ENCODE measurements around the gene ARFGAP2.
A peak's percentile ranks its signal among the peaks of the same experiment; 100 is the strongest.
"Not testable (repeated sequence)": the region's sequence is repeated elsewhere in the genome, so short reads cannot be mapped to it uniquely, and the experiment has no call there.

Gene ARFGAP2

DNA sequence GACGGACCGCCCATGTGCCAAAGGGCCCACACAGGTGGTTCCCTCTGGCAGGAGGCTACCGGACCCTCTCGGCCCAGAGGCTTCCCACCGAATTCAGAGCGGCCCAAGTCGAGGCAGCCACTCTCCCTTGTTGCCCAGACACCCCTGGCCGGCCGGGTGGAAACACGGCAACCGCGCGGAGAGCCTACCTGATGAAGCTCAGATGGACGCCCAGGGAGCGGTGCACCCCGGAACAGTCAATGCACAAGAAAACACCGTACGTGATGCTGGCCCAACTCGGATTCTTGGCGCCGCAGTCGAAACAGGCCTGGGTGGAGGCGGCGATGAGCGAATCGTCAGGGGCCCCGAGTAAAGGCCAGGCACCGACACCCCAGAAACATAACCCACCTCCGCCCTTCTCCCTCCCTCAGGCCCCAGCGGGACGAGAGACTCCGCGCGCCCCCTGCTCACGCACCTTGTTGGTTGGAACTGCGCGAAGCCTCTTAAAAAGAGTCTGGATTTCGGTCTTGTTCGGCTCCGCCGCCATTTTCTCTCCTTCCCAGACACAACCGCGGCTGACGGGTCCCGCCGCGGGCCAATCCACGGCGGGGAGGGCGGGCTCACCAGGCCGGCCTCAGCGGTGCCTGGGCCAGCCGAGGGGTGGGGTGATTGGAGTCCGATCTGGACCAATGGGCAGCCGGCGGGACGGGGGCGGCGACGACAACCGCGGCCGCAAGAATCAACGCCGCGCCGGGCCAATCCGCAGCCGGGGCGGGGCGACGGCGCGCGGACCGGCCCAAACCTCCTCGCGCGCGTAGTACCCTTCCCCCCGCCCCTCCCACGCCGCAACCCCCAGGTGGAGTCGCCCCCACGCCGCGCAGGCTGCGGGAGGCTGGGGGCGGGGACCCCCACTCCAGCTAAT, at the start of gene ARFGAP2:
Gene ARFGAP2, minus strand, starts transcription at position 552 of the 901 bp plus-strand sequence. Its CDS starts 26 bp downstream, at position 526.
- peak within 1 kb of the TSS; percentile 94 to 99 for H3K4me3 Mint-ChIP-seq
- H3K27ac Mint-ChIP-seq, result peak within 1 kb of the TSS; percentile 100
- DNase-seq (peak; percentile 97), ATAC-seq (peak; percentile 95)
- no peaks in the 10 kb centered on the region for H3K27me3 Mint-ChIP-seq
- no peaks in the 10 kb centered on the region for H3K9me3 Mint-ChIP-seq
- peaks cover 60% of the 10 kb centered on the region for H3K4me1 Mint-ChIP-seq

DNA sequence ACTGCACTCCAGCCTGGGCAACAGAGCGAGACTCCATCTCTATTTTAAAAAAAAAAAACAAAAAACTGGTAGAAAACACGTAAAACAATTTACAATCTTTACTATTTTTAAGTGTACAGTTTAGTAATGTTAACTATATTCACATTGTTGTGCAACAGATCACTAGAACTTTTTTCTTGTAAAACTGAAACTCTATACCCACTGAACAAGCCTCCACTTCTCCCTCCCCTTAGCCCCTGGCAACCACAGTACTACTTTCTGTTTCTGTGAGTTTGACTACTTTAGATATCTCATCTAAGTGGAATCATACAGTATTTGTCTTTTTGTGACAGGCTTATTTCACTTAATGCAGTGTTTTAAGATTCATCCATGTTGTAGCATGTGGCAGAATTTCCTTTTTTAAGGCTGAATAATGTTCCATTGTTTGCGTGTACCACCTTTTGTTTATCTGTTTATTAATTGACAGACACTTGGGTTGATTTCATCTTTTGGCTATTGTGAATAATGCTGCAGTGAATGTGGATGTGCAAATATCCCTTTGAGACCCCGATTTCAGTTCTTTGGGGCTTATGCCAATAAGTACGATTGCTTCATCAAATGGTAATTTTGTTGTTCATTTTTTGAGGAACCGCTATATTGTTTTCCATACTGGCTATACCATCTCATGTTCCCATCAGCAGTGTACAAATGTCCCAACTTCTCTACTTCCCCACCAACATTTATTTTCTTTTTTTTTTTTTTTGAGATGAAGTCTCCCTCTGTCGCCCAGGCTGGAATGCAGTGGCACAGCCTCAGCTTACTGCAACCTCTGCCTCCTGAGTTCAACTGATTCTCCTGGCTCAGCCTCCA, 49.1 kb upstream of the ARFGAP2 start:
- no peaks in the 10 kb centered on the region for H3K9me3 Mint-ChIP-seq
- H3K27ac Mint-ChIP-seq, result peak overlapping the region; percentile 37 to 88
- DNase-seq (no peak), ATAC-seq (peak; percentile 99)
- no peaks in the 10 kb centered on the region for H3K27me3 Mint-ChIP-seq
- peak overlapping the region; percentile 61 to 70 for H3K4me3 Mint-ChIP-seq
- peaks cover 43% of the 10 kb centered on the region for H3K4me1 Mint-ChIP-seq

DNA sequence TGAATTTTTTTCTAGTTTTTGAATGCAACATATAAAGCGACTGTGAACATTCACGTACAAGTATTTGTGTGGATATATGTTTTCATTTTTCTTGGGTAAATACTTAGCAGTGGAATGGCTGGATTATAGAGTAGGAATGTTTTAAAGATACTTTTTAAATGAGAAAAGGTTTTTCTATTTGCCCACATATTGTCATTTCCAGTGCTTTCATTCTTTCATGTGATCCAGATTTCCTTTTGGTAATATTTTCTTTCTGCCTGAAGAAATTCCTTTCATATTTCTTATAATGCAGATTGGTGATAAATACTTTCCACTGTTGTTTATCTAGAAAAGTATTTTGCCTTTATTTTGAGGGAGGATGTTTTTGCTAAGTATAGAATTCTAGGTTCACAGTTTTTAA, 46.0 kb upstream of the ARFGAP2 start:
- no peak overlapping the region for H3K4me3 Mint-ChIP-seq
- no peak for DNase-seq
- no peaks in the 10 kb centered on the region for H3K9me3 Mint-ChIP-seq
- peaks cover 63% of the 10 kb centered on the region for H3K4me1 Mint-ChIP-seq
- no peak overlapping the region for H3K27ac Mint-ChIP-seq
- no peak for ATAC-seq
- no peaks in the 10 kb centered on the region for H3K27me3 Mint-ChIP-seq

DNA sequence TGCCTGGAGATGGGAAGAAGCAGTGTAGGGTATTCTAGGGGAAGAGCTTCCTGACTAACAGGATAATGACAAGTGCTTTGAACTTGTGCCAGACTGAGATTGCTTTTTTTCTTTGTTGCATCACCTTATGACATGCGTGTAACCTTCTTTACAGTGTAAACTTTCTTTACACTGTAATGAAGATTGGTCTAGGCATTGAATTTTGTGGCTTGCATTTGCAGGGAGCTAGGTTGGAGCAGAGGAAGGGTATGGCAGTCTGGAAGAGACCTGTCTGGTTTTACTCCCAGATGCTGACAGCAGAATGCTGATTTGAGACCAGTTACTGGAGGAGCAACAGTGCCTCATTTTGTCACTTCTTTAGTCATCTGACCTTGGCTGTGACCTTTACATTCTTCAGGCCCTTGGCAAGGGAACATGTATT, 43.7 kb upstream of the ARFGAP2 start:
- Mint-ChIP-seq H3K27ac (peak overlapping the region; percentile 28 to 59), H3K9me3 (no peaks in the 10 kb centered on the region), H3K27me3 (no peaks in the 10 kb centered on the region), H3K4me3 (peak overlapping the region; percentile 4 to 18), H3K4me1 (peaks cover 70% of the 10 kb centered on the region)
- ATAC-seq, result no peak
- DNase-seq, result no peak

DNA sequence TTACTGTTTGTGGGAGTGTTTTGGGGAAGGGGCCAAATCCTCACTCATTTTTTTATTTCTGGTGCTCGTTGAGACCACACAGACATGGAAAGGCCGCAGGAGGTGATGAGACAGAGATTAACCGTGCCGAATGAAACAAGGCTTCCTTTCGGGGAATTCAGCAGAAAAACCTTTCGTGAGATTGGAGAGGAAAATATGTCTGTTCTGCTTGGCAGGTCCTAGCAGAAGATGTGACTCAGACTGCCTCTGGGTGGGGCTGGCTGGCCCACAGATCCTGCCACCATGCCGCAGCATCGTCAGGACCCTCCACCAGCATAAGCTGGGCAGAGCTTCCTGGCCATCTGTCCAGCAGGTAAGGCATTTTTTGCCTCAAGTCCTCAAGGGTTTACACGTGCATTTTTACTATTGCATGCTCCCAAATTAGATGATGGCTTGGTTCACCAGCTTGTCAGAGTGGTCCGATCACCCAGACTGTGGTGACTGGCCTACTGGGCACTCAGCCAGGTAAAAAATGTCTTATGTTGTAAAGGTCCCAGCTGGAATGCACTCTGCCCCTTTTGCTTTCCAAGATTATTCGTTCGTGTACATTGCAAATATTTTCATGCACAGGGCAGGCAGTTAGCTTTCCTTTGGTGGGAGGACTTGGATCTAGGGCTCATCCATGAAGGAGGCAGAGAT, 39.6 kb upstream of the ARFGAP2 start:
- DNase-seq (peak; percentile 62 to 74), ATAC-seq (peak; percentile 50)
- Mint-ChIP-seq H3K27me3 (no peaks in the 10 kb centered on the region), H3K4me3 (peak overlapping the region; percentile 98 to 100), H3K9me3 (no peaks in the 10 kb centered on the region), H3K27ac (peak overlapping the region; percentile 100), H3K4me1 (peaks cover 63% of the 10 kb centered on the region)

DNA sequence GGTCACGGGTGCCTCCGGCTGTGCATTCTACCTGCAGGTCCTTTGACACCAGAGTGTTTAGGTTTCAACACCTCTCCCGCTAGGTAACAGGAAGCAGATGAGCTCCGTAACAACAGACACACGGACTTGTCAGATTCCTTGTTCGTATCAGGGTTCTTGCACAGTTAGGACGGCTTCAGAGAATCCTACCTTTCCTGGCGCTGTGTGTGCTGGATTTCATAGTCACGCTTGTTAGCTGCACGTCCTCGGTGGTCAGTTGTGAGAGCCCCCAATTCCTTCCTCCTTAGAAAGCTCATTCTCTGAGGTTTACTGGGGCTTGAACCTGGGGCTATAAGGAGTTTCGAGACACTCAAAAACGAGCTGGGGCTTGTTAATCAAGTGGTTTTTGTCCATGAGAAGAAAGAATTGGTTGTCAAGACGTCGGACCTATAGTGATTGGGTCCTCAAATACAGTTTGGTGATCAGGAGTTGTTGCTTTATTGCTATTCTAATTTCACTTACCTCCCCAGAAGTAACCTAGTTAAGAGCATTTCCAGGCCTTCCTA, 38.8 kb upstream of the ARFGAP2 start:
- H3K4me3 Mint-ChIP-seq, result peak overlapping the region; percentile 98 to 100

DNA sequence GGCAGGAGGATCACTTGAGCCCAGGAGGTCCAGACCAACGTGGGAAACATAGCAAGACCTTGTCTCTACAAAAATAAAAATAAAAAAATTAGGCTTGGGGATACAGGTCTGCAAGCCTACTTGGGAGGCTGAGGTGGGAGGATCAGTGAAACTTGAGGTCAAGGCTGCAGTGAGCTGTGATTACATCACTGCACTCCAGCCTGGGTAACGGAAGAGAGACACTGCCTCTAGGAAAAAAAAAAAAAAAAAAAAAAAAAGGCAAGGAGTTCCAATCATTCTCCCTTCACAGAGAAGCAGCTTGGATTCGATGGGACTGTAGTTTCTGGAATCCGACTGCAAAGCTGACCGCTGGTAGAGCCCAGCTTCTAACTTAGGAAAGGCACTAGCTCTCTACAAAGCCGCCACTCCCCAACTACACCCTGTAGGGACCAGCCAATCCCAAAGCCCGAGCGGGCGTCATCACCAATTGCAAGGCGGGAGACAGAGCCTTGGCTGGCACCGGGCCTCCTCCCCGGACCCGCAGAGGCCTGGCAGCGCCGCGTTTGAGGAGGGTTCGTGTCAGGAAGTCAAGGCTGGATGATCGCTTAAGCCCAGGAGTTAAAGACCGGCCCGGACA, 37.4 kb upstream of the ARFGAP2 start:
- no peaks in the 10 kb centered on the region for H3K27me3 Mint-ChIP-seq

More for the DNA sequence above, 38.8 kb upstream of the ARFGAP2 start:
- H3K27me3 Mint-ChIP-seq, result no peaks in the 10 kb centered on the region
- H3K4me1 Mint-ChIP-seq, result peaks cover 57% of the 10 kb centered on the region
- DNase-seq (no peak), ATAC-seq (no peak)
- H3K9me3 Mint-ChIP-seq, result no peaks in the 10 kb centered on the region
- peak overlapping the region; percentile 100 for H3K27ac Mint-ChIP-seq

DNA sequence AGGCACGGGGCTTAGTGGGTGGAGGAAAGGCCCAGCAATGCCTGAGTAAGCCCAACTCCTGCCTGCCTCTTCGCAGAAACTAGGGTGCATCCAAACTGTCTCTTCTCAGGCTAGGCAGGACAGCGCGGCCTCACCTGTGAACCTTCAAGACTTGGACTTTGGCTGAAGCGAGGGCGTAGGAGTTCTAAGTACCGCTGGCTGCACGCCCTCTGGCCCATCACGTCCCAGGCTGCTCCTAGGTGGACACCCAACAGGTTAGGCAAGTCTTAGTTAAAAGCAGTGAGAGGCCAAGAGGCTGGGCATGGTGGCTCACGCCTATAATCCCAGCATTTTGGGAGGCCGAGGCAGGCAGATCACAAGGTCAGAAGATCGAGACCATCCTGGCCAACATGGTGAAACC, 36.3 kb upstream of the ARFGAP2 start:
- ATAC-seq, result no peak
- H3K27me3 Mint-ChIP-seq, result no peaks in the 10 kb centered on the region
- no peak for DNase-seq
- H3K4me3 Mint-ChIP-seq, result no peak overlapping the region
- H3K9me3 Mint-ChIP-seq, result no peaks in the 10 kb centered on the region
- peak overlapping the region in 1 of 2 donors; percentile 27 for H3K27ac Mint-ChIP-seq
- H3K4me1 Mint-ChIP-seq, result peaks cover 34% of the 10 kb centered on the region

More for the DNA sequence above, 37.4 kb upstream of the ARFGAP2 start:
- peak overlapping the region; percentile 100 for H3K27ac Mint-ChIP-seq
- no peaks in the 10 kb centered on the region for H3K9me3 Mint-ChIP-seq
- H3K4me3 Mint-ChIP-seq, result peak overlapping the region; percentile 98 to 100
- ATAC-seq, result peak; percentile 88
- peaks cover 44% of the 10 kb centered on the region for H3K4me1 Mint-ChIP-seq
- peak; percentile 85 to 92 for DNase-seq

DNA sequence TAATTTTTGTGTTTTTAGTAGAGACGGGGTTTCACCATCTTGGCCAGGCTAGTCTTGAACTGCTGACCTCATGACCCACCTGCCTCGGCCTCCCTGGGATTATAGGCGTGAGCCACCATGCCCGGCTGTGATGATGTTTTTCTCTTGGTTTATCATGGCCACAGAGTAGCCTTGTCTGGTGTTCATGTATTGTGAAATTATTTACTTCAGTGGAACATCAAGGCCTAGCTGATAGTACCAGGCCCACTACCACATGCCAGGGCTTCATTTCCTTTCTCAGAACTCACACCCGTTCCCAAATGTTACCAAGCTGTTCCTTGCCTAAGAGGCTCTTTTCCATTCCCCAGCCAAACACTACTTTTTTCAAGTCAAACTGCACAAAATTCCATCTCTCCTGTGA, 31.9 kb upstream of the ARFGAP2 start:
- no peak for DNase-seq
- no peak for ATAC-seq
- Mint-ChIP-seq H3K4me1 (peaks cover 7% of the 10 kb centered on the region), H3K4me3 (no peak overlapping the region), H3K9me3 (no peaks in the 10 kb centered on the region), H3K27me3 (no peaks in the 10 kb centered on the region), H3K27ac (no peak overlapping the region)

DNA sequence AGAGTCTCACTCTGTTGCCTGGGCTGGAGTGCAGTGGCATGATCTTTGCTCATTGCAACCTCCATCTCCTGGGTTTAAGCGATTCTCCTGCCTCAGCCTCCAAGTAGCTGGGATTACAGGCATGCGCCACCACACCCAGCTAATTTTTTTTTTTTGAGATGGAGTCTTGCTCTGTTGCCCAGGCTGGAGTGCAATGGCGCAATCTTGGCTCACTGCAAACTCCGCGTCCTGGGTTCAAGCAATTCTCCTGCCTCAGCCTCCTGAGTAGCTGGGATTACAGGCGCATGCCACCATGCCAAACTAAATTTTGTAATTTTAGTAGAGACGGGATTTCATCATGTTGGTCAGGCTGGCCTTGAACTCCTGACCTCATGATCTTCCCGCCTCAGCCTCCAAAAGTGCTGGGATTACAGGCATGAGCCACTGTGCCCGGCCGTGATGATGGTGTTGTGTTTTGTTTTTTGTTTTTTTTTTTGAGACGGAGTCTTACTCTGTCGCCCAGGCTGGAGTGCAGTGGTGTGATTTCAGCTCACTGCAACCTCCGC, 31.4 kb upstream of the ARFGAP2 start:
- ATAC-seq, H3K27ac Mint-ChIP-seq, H3K9me3 Mint-ChIP-seq, H3K4me3 Mint-ChIP-seq, H3K4me1 Mint-ChIP-seq, H3K27me3 Mint-ChIP-seq, DNase-seq: not testable (repeated sequence)

DNA sequence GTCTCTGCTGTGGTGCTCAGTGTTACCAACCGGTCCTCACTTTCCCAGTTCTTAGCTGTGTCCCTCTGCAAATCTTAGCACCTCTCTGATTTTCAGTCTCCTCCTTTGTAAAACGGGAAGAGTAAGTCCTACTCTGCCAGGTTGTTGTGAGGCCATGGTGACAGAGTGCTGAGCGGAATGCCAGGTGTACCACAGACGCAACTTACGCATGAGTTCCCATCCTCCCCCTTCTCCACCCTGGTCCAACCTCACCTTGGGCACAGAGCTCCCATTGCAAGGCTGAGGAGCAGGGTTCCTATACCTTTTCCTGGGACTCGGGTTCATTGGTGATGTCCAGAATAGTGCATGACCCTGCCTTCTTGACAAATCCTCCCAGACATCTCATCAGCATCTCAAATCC, 30.8 kb upstream of the ARFGAP2 start:
- Mint-ChIP-seq H3K27ac (no peak overlapping the region), H3K27me3 (no peaks in the 10 kb centered on the region), H3K4me3 (no peak overlapping the region), H3K9me3 (no peaks in the 10 kb centered on the region), H3K4me1 (no peaks in the 10 kb centered on the region)
- DNase-seq (no peak), ATAC-seq (no peak)

DNA sequence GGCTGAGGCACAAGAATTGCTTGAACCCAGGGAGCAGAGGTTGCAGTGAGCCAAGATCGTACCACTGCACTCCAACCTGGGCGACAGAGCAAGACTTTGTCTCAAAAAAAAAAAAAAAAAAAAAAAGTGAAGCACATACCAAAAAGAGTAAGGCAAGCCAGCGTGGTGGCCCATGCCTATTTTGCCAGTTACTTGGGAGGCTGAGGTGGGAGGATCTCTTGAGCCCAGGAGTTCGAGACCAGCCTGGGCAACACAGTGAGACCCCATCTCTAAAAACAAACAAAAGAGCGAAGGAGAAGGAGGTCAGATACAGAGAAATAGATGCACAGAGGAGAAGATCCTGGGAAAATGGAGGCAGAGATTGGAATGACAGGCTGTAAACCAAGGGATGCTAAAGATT, 29.9 kb upstream of the ARFGAP2 start:
- peak overlapping the region in 1 of 2 donors; percentile 7 for H3K27ac Mint-ChIP-seq
- not testable (repeated sequence) for H3K9me3 Mint-ChIP-seq, H3K27me3 Mint-ChIP-seq, ATAC-seq, DNase-seq, H3K4me1 Mint-ChIP-seq, H3K4me3 Mint-ChIP-seq

DNA sequence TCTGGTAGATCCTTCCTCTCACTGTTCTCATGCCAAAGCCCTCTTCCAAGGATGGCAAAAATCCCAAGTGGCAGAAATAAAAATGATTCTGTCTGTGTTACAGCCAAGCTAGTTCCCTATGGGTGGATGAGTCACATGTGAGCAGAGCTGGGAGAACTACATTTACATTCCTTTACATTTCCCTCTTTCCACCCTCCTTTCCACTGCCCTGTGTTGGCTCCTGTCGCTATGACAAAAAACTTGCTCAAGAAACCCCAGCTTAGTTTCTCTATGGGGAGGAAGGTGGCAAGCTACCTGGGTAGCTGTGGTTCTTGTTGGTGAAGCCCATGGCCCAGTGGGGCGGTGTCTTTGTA, 27.9 kb upstream of the ARFGAP2 start:
- Mint-ChIP-seq H3K4me1 (no peaks in the 10 kb centered on the region), H3K27me3 (no peaks in the 10 kb centered on the region), H3K9me3 (no peaks in the 10 kb centered on the region), H3K27ac (no peak overlapping the region), H3K4me3 (no peak overlapping the region)
- no peak for DNase-seq
- ATAC-seq, result no peak

DNA sequence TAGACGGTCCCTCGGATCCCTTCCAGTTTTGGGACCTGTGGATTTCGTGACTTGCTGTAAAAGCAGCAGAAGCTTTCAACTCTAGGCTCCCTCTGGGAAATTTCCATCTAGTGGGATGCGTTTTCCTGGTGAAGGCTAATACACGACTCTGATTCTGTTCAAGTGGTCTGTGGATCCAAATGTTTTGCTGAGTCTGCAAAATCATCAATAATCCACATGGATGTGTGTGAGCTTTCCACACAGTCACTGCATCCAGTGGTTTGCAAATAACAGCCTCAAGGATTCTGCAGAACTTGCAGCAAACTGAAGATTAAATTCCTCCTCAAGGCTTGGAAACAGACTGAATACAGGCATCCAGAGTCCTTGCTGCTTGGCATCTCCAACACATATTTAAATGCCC, 25.9 kb upstream of the ARFGAP2 start:
- H3K9me3 Mint-ChIP-seq, result no peaks in the 10 kb centered on the region
- no peaks in the 10 kb centered on the region for H3K27me3 Mint-ChIP-seq
- DNase-seq, result no peak
- H3K27ac Mint-ChIP-seq, result no peak overlapping the region
- no peak for ATAC-seq
- no peak overlapping the region for H3K4me3 Mint-ChIP-seq
- H3K4me1 Mint-ChIP-seq, result no peaks in the 10 kb centered on the region

DNA sequence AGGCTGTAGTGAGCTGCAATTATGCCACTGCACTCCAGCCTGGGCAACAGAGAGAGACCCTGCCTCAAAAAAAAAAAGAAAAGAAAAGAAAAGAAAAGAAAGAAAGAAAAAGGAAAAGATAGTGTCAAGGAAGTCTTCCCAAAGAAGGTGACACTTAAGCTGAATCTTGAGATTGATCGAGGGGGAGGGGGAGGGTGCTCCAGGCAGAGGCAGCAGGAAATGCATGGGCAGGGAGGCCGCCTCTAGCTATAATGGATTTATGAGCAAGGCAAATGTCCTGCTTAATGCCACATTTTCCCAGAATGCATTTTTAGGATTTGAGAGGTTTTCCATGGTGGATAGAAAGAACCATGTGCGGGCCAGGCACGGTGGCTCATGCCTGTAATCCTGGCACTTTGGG, 24.3 kb upstream of the ARFGAP2 start:
- ATAC-seq, result no peak
- no peaks in the 10 kb centered on the region for H3K9me3 Mint-ChIP-seq
- DNase-seq, result no peak
- H3K27me3 Mint-ChIP-seq, result no peaks in the 10 kb centered on the region
- no peak overlapping the region for H3K27ac Mint-ChIP-seq
- no peak overlapping the region for H3K4me3 Mint-ChIP-seq
- H3K4me1 Mint-ChIP-seq, result no peaks in the 10 kb centered on the region

Data from stimulated activated naive CD8-positive, alpha-beta T cell treated with anti-CD3 and anti-CD28 coated beads, Interleukin-15, amount 100 ng/mL, for 72 hours (primary cell).